OCI-LY1 (cell line): Measurements from ENCODE around the gene HESX1.

Source experiments
- H2AFZ ChIP-seq: fragments of 200-600 bp; sonication (generic), shearing (Covaris generic); 2 replicates; pipeline ENCODE4 v1.6.0; 2014; ENCODE audit warnings: antibody characterized with exemption, mild to moderate bottlenecking, low read length
- H3F3A ChIP-seq: fragments of 200-600 bp; sonication (generic), shearing (Covaris generic); 2 replicates; pipeline ENCODE4 v1.6.0; 2014; ENCODE audit warnings: mild to moderate bottlenecking, antibody characterized with exemption, low read length, moderate library complexity; ENCODE audit not compliant: insufficient read depth
- H3K27ac ChIP-seq: fragments of 200-600 bp; sonication (generic); 2 replicates; pipeline ENCODE4 v1.5.1; 2014; ENCODE audit warnings: low read length, mixed run types, mild to moderate bottlenecking, low read depth; ENCODE audit not compliant: poor library complexity, severe bottlenecking
- H3K27me3 ChIP-seq: fragments of 200-600 bp; sonication (generic); 2 replicates; pipeline ENCODE4 v1.6.0; 2014; ENCODE audit warnings: antibody characterized with exemption, mild to moderate bottlenecking, low read length, moderate library complexity; ENCODE audit not compliant: insufficient read depth
- H3K36me3 ChIP-seq: fragments of 200-600 bp; sonication (generic); 2 replicates; pipeline ENCODE4 v1.6.1; 2014; ENCODE audit warnings: mild to moderate bottlenecking, antibody characterized with exemption, low read length, moderate library complexity, mixed read lengths; ENCODE audit not compliant: insufficient read depth
- H3K4me1 ChIP-seq: fragments of 200-600 bp; sonication (generic); 2 replicates; pipeline ENCODE4 v1.5.1; 2014; ENCODE audit warnings: mild to moderate bottlenecking, low read length, moderate library complexity; ENCODE audit not compliant: insufficient read depth, severe bottlenecking
- H3K4me2 ChIP-seq: fragments of 200-600 bp; sonication (generic), shearing (Covaris generic); 2 replicates; pipeline ENCODE4 v1.6.1; 2014; ENCODE audit warnings: low read length
- H3K4me3 ChIP-seq: fragments of 200-600 bp; sonication (generic); 2 replicates; pipeline ENCODE4 v1.5.1; 2014; ENCODE audit warnings: low read length, low read depth, mild to moderate bottlenecking, mixed read lengths; ENCODE audit not compliant: poor library complexity, severe bottlenecking
- H3K79me2 ChIP-seq: fragments of 200-600 bp; shearing (Covaris generic); 2 replicates; pipeline ENCODE4 v1.6.1; 2016; ENCODE audit warnings: mixed run types, low read length, mixed read lengths; ENCODE audit not compliant: insufficient read depth
- H3K9ac ChIP-seq: fragments of 200-600 bp; sonication (generic), shearing (Covaris generic); 2 replicates; pipeline ENCODE4 v1.6.1; 2014; ENCODE audit warnings: mild to moderate bottlenecking, low read length, mixed read lengths
- H3K9me2 ChIP-seq: fragments of 200-600 bp; sonication (generic), shearing (Covaris generic); 2 replicates; pipeline ENCODE4 v1.6.1; 2014; ENCODE audit warnings: low read depth, mild to moderate bottlenecking, low read length, mixed read lengths
- H3K9me3 ChIP-seq: fragments of 200-600 bp; shearing (Covaris generic); 2 replicates; pipeline ENCODE4 v1.6.1; 2014; ENCODE audit warnings: low read length, mixed read lengths
- H4K20me1 ChIP-seq: fragments of 200-600 bp; sonication (generic), shearing (Covaris generic); 2 replicates; pipeline ENCODE4 v1.6.0; 2016; ENCODE audit warnings: mild to moderate bottlenecking, low read length; ENCODE audit not compliant: insufficient read depth
- CTCF ChIP-seq: fragments of 200-600 bp; sonication (generic), shearing (Covaris generic); IDR thresholded peaks from 2 replicates; pipeline ENCODE4 v1.5.1; 2017; ENCODE audit warnings: mild to moderate bottlenecking, antibody characterized with exemption, low read length, moderate library complexity, mixed read lengths
- EZH2 ChIP-seq: fragments of 200-600 bp; sonication (generic), shearing (Covaris generic); IDR thresholded peaks from 2 replicates; pipeline ENCODE4 v1.8.0; 2017; ENCODE audit warnings: borderline replicate concordance, mixed run types, mild to moderate bottlenecking, antibody characterized with exemption, low read length, moderate library complexity, mixed read lengths

The HESX1 gene

GRCh38 chr3:57176045-57176444 lies 23.7 kb downstream of the HESX1 start:
- H3K9me2 ChIP-seq = no peaks in the 10 kb centered on the region
- H3K9me3 ChIP-seq = no peaks in the 10 kb centered on the region
- no peak overlapping the region for H3K9ac ChIP-seq
- no peaks in the 10 kb centered on the region for H3K27me3 ChIP-seq
- H4K20me1 ChIP-seq = no peaks in the 10 kb centered on the region
- no peaks in the 10 kb centered on the region for H3K4me1 ChIP-seq
- no peak overlapping the region for H3K4me2 ChIP-seq
- no peak for TF ChIP-seq CTCF
- no peak for TF ChIP-seq EZH2
- H3K36me3 ChIP-seq = no peaks in the 10 kb centered on the region
- H3K27ac ChIP-seq = no peak overlapping the region
- H2AFZ ChIP-seq = no peak overlapping the region
- H3K4me3 ChIP-seq = no peak overlapping the region
- H3K79me2 ChIP-seq = no peaks in the 10 kb centered on the region
- H3F3A ChIP-seq = no peaks in the 10 kb centered on the region

- no peaks in the 10 kb centered on the region for H3F3A ChIP-seq
- no peak for TF ChIP-seq CTCF
- H3K4me3 ChIP-seq = no peak overlapping the region
- no peak overlapping the region for H2AFZ ChIP-seq
- peaks cover 17% of the 10 kb centered on the region for H3K4me1 ChIP-seq
- H3K4me2 ChIP-seq = no peak overlapping the region
- no peaks in the 10 kb centered on the region for H3K27me3 ChIP-seq
- no peak overlapping the region for H3K27ac ChIP-seq
- no peaks in the 10 kb centered on the region for H3K9me3 ChIP-seq
- no peaks in the 10 kb centered on the region for H3K79me2 ChIP-seq
- no peak overlapping the region for H3K9ac ChIP-seq
- H3K9me2 ChIP-seq = no peaks in the 10 kb centered on the region
- no peaks in the 10 kb centered on the region for H4K20me1 ChIP-seq
- no peaks in the 10 kb centered on the region for H3K36me3 ChIP-seq
Measured at GRCh38 chr3:57173687-57174086, 26.1 kb downstream of the HESX1 start.

- no peaks in the 10 kb centered on the region for H3K36me3 ChIP-seq
- H3K27ac ChIP-seq = no peak overlapping the region
- H3K9me3 ChIP-seq = no peaks in the 10 kb centered on the region
- peaks cover 17% of the 10 kb centered on the region for H3K4me1 ChIP-seq
- H3F3A ChIP-seq = no peaks in the 10 kb centered on the region
- H3K9me2 ChIP-seq = no peaks in the 10 kb centered on the region
- no peak overlapping the region for H3K4me3 ChIP-seq
- no peaks in the 10 kb centered on the region for H3K79me2 ChIP-seq
- H3K27me3 ChIP-seq = no peaks in the 10 kb centered on the region
- H2AFZ ChIP-seq = no peak overlapping the region
- TF ChIP-seq EZH2 (no peak), CTCF (no peak)
- no peak overlapping the region for H3K9ac ChIP-seq
- no peak overlapping the region for H3K4me2 ChIP-seq
- no peaks in the 10 kb centered on the region for H4K20me1 ChIP-seq
Measured at GRCh38 chr3:57170946-57171345, 28.8 kb downstream of the HESX1 start.
